ENCODE measurements around the gene SERTAD2. TPM values are rescaled to one million over a fixed set of nuclear protein-coding genes. Genes with fewer than 3 reads are reported as not detected.

Gene SERTAD2
- polyA plus RNA-seq, 1 experiment: 6.2 TPM

DNA sequence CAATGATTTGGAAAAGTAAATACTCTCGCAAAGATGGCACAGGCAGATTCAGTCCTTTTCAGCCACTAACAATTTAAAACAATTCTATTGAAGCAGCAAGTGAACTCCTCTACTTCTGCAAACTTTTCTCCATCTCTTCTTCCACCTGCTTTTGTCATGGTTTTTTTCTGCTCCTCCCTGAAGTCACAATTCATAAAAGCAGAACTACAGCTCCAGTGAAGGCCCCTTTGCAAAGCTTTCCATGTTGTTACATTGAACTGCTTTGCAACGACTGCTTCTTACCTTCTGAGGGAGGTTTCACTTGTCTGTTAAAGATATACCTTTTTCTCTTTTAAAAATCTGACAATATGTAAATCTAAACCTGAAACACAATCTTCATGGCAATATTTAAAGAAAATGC, 3.7 kb upstream of the SERTAD2 start:
- ChIA-PET CTCF (interaction anchor here (1.1 kb wide), 1 partner anchor 12 kb away, joined by 3 read pairs; no protein-coding TSS in a partner anchor), POLR2A (no interaction called here)
- Histone ChIP-seq H3K27me3 (ENCODE audit: control insufficient read depth, insufficient read depth, low read length) (no peaks in the 10 kb centered on the region), H3K36me3 (ENCODE audit: control insufficient read depth, insufficient read depth, low read length) (no peaks in the 10 kb centered on the region), H3K4me3 (ENCODE audit: low read depth, low read length) (no peak overlapping the region)
- DNase-seq (ENCODE audit: low read depth): no peak
- TF ChIP-seq, protein P1, sequence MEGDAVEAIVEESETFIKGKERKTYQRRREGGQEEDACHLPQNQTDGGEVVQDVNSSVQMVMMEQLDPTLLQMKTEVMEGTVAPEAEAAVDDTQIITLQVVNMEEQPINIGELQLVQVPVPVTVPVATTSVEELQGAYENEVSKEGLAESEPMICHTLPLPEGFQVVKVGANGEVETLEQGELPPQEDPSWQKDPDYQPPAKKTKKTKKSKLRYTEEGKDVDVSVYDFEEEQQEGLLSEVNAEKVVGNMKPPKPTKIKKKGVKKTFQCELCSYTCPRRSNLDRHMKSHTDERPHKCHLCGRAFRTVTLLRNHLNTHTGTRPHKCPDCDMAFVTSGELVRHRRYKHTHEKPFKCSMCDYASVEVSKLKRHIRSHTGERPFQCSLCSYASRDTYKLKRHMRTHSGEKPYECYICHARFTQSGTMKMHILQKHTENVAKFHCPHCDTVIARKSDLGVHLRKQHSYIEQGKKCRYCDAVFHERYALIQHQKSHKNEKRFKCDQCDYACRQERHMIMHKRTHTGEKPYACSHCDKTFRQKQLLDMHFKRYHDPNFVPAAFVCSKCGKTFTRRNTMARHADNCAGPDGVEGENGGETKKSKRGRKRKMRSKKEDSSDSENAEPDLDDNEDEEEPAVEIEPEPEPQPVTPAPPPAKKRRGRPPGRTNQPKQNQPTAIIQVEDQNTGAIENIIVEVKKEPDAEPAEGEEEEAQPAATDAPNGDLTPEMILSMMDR (IDR thresholded peaks at IDR 0.05; ENCODE audit: insufficient read depth, low read depth, low read length): no peak

DNA sequence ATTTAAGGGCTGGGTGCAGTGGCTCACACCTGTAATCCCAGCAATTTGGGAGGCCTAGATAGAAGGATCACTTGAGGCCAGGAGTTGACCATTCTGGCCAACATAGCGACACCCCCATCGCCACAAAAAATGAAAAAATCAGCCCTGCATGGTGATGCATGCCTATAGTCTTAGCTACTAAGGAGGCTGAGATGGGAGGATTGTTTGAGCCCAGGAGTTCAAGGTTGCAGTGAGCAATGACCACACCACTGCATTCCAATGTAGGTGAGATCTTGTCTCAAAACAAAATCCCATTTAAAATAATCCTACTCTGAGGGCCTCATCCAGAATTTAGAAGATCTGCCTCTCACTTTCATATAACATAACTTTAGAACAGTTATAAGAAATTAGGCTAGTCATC, 2.7 kb upstream of the SERTAD2 start:
- DNase-seq (ENCODE audit: low read depth): no peak
- ChIA-PET CTCF (interaction anchor here (0.8 to 3.2 kb wide), 4 partner anchors 69 to 206 kb away, joined by 3 to 15 read pairs (median 6); no protein-coding TSS in a partner anchor), POLR2A (no interaction called here)
- no peaks in the 10 kb centered on the region for H3K36me3 ChIP-seq (ENCODE audit: control insufficient read depth, insufficient read depth, low read length)
- no peak overlapping the region for H3K4me3 ChIP-seq (ENCODE audit: low read depth, low read length)
- no peaks in the 10 kb centered on the region for H3K27me3 ChIP-seq (ENCODE audit: control insufficient read depth, insufficient read depth, low read length)
- TF ChIP-seq, protein P1 (IDR thresholded peaks at IDR 0.05; ENCODE audit: insufficient read depth, low read depth, low read length): no peak

DNA sequence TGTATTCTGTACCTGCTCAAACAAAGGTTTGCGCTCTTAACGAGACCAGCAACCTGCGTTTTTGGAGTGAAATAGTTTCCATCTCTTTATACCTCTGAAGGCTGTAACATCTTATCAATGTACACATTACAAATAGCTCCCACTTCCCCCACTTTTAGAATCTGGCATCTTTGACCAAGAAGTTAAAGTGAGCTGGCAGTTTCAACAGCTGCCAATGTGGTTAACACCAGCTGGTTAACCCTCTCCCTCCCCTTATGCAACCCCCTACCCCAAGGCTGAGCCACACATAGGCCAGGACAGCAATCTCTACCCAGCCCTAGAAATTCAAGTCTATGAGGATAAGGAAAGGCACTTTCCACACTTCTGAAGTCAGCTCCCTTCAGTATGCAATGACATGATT, 2.2 kb upstream of the SERTAD2 start:
- no peak for DNase-seq (ENCODE audit: low read depth)
- H3K27me3 ChIP-seq (ENCODE audit: control insufficient read depth, insufficient read depth, low read length): no peaks in the 10 kb centered on the region
- ChIA-PET CTCF (interaction anchor here (0.8 to 3.2 kb wide), 6 partner anchors 69 to 208 kb away, joined by 3 to 15 read pairs (median 4); no protein-coding TSS in a partner anchor), POLR2A (no interaction called here)
- no peaks in the 10 kb centered on the region for H3K36me3 ChIP-seq (ENCODE audit: control insufficient read depth, insufficient read depth, low read length)
- no peak overlapping the region for H3K4me3 ChIP-seq (ENCODE audit: low read depth, low read length)
- TF ChIP-seq, protein P1 (IDR thresholded peaks at IDR 0.05; ENCODE audit: insufficient read depth, low read depth, low read length): no peak

DNA sequence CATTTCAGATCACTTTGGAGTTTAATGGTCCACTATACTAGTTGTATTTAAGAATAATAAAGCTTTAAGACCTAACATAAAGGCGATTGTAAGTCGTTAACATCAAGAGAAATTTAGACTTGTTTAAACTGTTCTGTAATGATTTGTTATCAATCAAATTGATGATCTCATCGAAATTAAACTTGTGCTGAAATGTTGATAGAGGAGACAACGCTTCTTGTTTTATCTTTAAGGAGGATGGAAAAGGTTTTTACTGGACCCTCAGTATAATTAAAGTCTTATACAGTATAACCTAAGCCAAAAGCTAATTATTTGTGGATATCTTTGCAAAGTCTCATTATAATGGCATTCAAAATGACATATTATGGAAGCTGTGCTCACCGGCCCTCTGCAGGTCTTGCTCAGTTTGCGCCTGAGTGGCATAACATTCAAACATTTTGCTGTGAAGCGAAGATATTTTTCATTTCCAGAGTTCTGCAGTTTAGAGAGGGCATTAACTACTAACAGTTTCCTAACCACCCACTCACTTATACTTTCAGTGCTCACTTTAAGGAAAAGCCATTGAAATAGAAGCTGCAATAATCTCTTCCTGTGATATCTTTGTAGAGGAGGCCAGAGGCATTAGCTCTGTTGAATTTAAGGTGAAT, 1.4 kb upstream of the SERTAD2 start:
- no peaks in the 10 kb centered on the region for H3K36me3 ChIP-seq (ENCODE audit: control insufficient read depth, insufficient read depth, low read length)
- CTCF ChIA-PET: interaction anchor here (0.8 to 3.2 kb wide), 13 partner anchors 9 to 213 kb away, joined by 3 to 16 read pairs (median 5); no protein-coding TSS in a partner anchor
- peak overlapping the region; percentile 81 for H3K4me3 ChIP-seq (ENCODE audit: low read depth, low read length)
- TF ChIP-seq, protein P1 (IDR thresholded peaks at IDR 0.05; ENCODE audit: insufficient read depth, low read depth, low read length): peak; percentile 51
- no peaks in the 10 kb centered on the region for H3K27me3 ChIP-seq (ENCODE audit: control insufficient read depth, insufficient read depth, low read length)
- no peak for DNase-seq (ENCODE audit: low read depth)
- POLR2A ChIA-PET: interaction anchor here (1.4 to 2.8 kb wide), 3 partner anchors 11 to 96 kb away, joined by 3 to 14 read pairs (median 3); no protein-coding TSS in a partner anchor

DNA sequence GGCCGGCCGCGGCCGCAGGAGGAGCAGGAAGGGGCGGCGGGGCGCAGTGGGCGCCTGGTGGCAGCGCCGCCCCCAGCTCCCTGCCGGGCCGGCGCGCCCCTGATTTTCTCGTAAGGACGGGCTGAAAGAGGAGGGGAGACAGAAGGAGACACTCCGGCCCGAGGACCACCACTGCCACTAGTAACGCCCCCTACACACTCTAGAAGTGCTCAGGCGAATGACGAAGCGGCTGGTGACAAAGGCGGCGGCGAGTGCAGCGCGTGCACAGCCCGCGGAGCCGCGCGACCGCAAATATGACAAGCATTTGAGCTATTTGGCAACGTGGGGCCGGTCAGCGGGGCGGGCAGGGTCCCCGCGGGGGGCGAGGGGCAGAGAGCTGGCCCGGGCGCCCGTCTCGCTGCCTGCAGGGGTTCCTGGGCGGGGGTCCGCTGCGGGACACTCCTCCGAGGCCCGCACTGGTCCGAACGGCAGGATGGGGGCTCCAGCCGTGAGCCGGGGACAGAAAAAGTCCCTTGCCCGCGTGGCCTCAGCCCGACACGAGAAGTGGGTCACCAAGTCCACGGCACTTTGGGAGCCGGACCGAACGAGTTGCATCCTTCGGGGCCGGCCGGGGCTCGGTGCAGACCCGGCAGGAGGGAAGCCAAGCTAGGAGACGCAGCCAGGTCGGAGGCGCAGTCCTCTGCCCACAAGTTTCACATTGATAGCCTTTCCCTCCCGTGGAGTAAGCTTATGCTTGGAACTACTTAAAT, 524 bp upstream of the SERTAD2 start:
- TF ChIP-seq, protein P1 (IDR thresholded peaks at IDR 0.05; ENCODE audit: insufficient read depth, low read depth, low read length): no peak
- no peaks in the 10 kb centered on the region for H3K27me3 ChIP-seq (ENCODE audit: control insufficient read depth, insufficient read depth, low read length)

More for the DNA sequence above, 524 bp upstream of the SERTAD2 start:
- CTCF ChIA-PET: interaction anchor here (0.6 to 3.2 kb wide), 28 partner anchors 8 to 976 kb away, joined by 3 to 16 read pairs (median 4); no protein-coding TSS in a partner anchor
- DNase-seq (ENCODE audit: low read depth): peak; percentile 26
- POLR2A ChIA-PET: interaction anchor here (0.6 to 2.8 kb wide), 8 partner anchors 10 to 324 kb away, joined by 3 to 14 read pairs (median 3); no protein-coding TSS in a partner anchor
- Histone ChIP-seq H3K4me3 (ENCODE audit: low read depth, low read length) (peak overlapping the region; percentile 81), H3K36me3 (ENCODE audit: control insufficient read depth, insufficient read depth, low read length) (no peaks in the 10 kb centered on the region)
